ENCODE data around the gene GCKR. TPM values are rescaled to one million over a fixed set of nuclear protein-coding genes. Genes with fewer than 3 reads are reported as not detected.
"Not testable (repeated sequence)": the region's sequence is repeated elsewhere in the genome, so short reads cannot be mapped to it uniquely, and the experiment has no call there.

The GCKR gene
- total RNA-seq, 1 experiment from 2014 or later = 0.11 TPM

- peak; percentile 64 for DNase-seq (ENCODE audit: low read depth)
Observed at GRCh38 chr2:27509326-27509725, 12.7 kb downstream of the GCKR start.

GRCh38 chr2:27518113-27518781 lies 21.6 kb downstream of the GCKR start:
- no peak for DNase-seq (ENCODE audit: low read depth)

GRCh38 chr2:27518782-27519113 lies 22.1 kb downstream of the GCKR start:
- no peak for DNase-seq (ENCODE audit: low read depth)

DNA sequence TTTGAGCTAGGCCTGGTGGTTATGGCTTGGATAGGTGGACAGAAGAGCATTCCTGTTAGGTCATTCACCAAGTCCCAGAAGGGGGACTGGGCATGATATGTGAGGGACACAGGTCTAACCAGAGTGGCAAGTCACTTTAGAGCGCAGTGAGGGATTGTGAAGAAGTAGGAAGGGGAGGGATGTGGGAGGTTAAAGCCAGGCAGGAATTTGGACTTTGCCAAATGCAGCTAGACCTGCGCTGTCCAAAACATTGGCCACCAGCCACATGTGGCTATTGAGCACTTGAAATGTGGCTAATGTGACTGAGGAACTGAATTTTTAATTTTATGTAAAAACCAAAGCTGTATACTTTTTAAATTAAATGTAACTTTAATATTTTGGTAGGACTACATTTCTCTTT lies 23.7 kb downstream of the GCKR start:
- no peak for DNase-seq (ENCODE audit: low read depth)

GRCh38 chr2:27522400-27522945 lies 25.8 kb downstream of the GCKR start:
- DNase-seq (ENCODE audit: low read depth) = no peak

DNA sequence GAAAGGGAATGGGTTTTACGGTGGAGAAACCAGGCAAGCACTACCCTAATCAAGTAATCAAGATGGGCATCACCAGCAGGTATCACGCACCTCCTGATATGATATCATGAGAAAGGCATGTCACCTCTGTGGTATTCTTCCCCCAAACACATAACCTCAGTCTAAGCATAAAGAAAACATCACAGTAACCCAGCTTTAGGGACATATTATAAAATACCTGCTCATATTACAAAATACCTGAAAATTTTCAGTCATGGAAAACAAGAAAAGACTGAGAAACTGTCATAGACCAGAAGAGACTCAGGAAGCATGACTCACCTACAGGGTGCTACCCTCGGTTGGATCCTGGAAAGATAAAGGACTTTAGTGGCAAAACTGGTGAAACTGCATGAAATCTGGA lies 30.5 kb downstream of the GCKR start:
- no peak for DNase-seq (ENCODE audit: low read depth)

DNA sequence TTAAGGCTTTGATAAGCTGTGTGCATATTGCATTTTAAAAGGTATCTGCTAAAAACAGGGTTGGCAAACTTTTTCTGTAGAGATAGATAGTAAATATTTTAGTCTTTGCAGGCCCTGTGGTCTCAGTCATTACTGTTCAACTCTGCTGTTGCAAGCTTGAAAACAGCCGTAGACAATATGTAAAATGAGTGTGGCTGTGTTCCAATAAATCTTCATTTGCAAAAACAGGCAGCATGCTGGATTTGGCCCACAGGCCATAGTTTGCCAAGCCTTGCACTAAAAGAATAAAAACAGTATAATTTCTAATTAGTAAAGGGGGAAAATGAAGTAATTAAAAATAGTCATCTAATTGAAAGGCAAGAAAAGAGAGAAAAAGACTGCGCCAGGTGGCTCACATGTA lies 35.3 kb downstream of the GCKR start:
- no peak for DNase-seq (ENCODE audit: low read depth)

DNA sequence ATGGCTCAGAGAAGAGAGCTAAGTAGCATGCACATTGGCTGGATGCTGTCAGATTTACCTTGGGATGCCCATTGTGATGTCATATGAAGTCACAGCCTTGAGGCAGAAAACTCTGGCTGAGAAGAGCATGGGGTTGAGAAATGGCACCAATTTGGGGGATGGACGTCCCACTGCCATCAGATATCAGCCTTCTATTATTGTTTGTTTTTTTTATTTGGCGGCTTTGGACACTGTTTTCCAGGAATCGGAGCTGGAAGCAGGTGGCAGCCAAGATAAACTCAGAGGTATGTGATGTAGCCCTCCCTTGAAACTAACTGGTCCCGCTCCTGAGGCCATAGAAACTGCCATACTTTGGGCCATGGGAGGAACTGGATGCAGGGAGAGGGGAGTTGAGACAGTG lies 40.6 kb downstream of the GCKR start:
- no peak for DNase-seq (ENCODE audit: low read depth)

- not testable (repeated sequence) for DNase-seq (ENCODE audit: low read depth)
Observed at GRCh38 chr2:27538839-27539450, 42.3 kb downstream of the GCKR start.

GRCh38 chr2:27539649-27540048 lies 43.0 kb downstream of the GCKR start:
- DNase-seq (ENCODE audit: low read depth) = not testable (repeated sequence)

DNA sequence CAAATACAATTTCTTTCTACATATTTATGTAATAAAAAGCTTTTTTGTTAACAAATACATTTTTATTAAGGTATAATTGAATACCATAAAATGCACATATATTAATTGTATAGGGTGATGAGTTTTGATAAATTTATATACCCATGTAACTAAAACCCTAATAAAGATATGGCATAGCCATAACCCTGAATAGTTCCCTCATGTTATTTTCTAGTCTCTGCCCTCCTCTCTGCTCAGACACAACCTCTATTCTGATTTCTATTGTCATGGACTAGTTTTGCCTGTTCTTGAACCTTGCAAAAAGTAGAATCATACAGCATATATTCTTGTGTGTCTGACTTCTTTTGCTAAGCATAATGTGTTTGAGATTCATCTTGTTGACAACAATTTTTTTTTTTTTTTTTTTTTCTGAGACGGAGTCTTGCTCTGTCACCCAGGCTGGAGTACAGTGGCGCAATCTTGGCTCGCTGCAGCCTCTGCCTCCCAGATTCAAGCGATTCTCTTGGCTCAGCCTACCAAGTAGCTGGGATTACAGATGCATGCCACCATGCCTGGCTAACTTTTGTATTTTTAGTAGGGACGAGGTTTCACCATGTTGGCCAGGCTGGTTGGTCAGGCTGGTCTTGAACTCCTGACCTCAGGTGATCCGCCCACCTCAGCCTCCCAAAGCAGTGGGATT lies 47.6 kb downstream of the GCKR start:
- no peak for DNase-seq (ENCODE audit: low read depth)

GRCh38 chr2:27545348-27546141 lies 48.9 kb downstream of the GCKR start:
- DNase-seq (ENCODE audit: low read depth) = peak; percentile 76

DNA sequence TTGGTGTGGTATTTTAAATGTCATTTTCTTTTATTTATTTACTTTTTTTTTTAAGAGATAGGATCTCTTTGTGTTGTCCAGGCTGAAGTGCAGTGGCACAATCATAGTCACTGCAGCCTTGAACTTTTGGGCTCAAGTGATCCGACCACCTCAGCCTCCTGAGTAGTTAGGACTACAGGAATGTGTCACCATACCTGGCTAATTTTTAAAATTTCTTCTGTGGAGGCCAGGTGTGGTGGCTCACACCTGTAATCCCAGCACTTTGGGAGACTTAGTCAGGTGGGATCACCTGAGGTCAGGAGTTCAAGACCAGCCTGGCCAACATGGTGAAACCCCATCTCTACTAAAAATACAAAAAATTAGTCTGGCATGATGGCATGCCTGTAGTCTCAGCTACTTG lies 52.7 kb downstream of the GCKR start:
- DNase-seq (ENCODE audit: low read depth) = no peak

DNA sequence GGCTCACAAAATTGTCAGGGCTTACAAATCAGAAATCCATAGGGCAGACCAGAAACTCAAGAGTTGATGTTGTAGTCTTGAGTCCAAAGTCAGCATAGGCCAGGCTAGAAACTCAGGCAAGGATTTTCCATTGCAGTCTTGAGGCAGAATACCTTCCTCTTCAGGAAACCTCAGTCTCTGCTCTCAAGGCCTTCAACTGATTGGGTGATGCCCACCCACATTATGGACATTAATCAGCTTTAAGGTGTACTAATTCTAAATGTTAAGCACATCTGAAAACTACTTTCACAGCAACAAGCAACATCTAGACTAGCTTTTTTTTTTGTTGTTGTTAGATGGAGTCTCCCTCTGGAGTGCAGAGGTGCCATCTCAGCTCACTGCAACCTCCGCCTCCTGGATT lies 54.9 kb downstream of the GCKR start:
- no peak for DNase-seq (ENCODE audit: low read depth)

GRCh38 chr2:27552941-27553340 lies 56.3 kb downstream of the GCKR start:
- no peak for DNase-seq (ENCODE audit: low read depth)

GRCh38 chr2:27554451-27554850 lies 57.8 kb downstream of the GCKR start:
- not testable (repeated sequence) for DNase-seq (ENCODE audit: low read depth)

DNA sequence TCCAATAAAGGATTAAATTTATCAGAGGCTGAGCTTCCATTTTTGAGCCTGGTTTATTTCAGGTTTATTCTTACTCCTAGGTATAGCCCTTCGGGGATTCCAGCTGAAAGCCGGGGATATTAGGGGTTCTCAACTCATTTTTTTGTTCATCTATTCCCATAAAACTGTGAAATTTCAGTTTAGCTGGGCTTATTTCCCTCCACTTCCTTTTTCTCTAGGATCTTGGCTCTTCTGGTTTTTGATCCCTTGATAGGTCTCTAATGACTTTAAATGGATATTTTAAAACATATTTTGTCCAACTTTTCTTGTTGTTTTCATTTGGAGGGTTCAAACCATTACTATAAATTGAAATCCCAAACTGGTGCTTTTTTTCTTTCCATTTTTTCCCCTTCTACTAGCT lies 62.6 kb downstream of the GCKR start:
- DNase-seq (ENCODE audit: low read depth) = no peak

GRCh38 chr2:27561060-27561459 lies 64.4 kb downstream of the GCKR start:
- no peak for DNase-seq (ENCODE audit: low read depth)

DNA sequence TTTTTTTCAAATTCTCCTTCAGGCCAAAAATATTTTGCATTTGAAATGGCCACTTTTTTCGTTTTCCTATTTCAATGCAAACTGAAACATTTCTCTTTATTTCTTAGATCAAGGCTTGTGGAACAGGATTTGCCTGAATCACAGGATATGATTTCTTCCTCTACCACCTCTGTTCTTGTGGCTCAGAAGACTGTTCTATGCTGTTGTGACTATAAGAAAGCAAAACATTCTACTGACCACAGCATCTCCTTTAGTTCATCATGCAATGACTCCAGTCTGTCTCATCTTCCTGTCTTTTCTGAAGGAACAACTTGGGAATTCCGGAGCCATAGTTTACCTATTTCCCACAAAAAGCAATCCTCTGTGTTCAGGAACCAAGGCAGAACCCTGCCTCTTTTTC lies 70.0 kb downstream of the GCKR start:
- peak; percentile 96 for DNase-seq (ENCODE audit: low read depth)

- peak; percentile 67 for DNase-seq (ENCODE audit: low read depth)
Observed at GRCh38 chr2:27569398-27569797, 72.8 kb downstream of the GCKR start.

DNA sequence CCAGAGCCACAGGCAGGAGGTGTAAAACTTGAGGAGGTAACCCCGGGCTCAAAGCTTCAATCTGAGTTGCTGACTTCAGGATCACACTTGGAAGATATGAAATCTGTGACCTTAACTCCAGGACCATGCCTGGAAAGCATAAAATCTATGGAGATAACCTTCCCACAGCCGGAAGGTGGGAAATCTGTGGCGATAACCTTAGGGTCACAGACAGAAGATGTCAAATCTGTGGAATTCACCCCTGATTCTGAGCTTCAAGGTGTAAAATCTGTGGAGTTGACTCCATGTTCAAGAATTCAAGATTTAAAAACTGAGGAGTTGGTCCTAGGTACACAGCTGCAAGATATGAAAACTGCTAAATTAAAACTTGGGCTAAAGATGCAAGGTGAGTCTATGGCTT lies 74.6 kb downstream of the GCKR start:
- no peak for DNase-seq (ENCODE audit: low read depth)

DNA sequence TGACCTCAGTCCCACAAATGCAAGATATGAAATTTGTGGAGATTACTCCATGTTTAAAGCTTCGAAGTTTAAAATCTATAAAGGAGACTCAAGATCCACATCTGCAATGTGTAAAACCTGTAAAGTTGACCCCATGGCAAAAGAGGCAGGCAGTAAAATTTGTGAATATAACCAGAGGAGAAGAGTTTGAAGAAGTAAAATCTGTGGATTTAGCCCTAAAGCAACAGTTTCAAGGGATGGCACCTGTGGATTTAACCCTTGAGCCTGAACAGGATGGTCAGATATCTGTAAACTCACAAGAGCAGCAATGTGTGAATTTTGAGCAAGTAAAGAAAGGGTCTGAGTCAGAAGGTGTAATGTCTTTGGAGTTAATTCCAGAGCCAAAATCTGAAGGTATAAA lies 75.0 kb downstream of the GCKR start:
- no peak for DNase-seq (ENCODE audit: low read depth)

All from LHCN-M2 (cell line).